Measurements from ENCODE around the gene SGCD.
"Not testable (repeated sequence)": the region's sequence is repeated elsewhere in the genome, so short reads cannot be mapped to it uniquely, and the experiment has no call there.

The SGCD gene

GRCh38 chr5:156582193-156582598, 255.2 kb downstream of the SGCD start:
- DNase-seq (ENCODE audit: low spot score): no peak

GRCh38 chr5:156584871-156585270, 257.9 kb downstream of the SGCD start:
- DNase-seq (ENCODE audit: low spot score): no peak

GRCh38 chr5:156585999-156586398, 259.0 kb downstream of the SGCD start:
- no peak for DNase-seq (ENCODE audit: low spot score)

- no peak for DNase-seq (ENCODE audit: low spot score)
Measured at GRCh38 chr5:156587012-156587411, 260.0 kb downstream of the SGCD start.

- DNase-seq (ENCODE audit: low spot score): no peak
Measured at GRCh38 chr5:156588306-156588705, 261.3 kb downstream of the SGCD start.

- no peak for DNase-seq (ENCODE audit: low spot score)
Measured at GRCh38 chr5:156589104-156589945, 262.4 kb downstream of the SGCD start.

- no peak for DNase-seq (ENCODE audit: low spot score)
Measured at GRCh38 chr5:156589946-156590216, 262.9 kb downstream of the SGCD start.

GRCh38 chr5:156590978-156591377, 264.0 kb downstream of the SGCD start:
- DNase-seq (ENCODE audit: low spot score): no peak

GRCh38 chr5:156591631-156592030, 264.7 kb downstream of the SGCD start:
- DNase-seq (ENCODE audit: low spot score): no peak

- no peak for DNase-seq (ENCODE audit: low spot score)
Measured at GRCh38 chr5:156593546-156593945, 266.6 kb downstream of the SGCD start.

- DNase-seq (ENCODE audit: low spot score): no peak
Measured at GRCh38 chr5:156594406-156594805, 267.4 kb downstream of the SGCD start.

- DNase-seq (ENCODE audit: low spot score): no peak
Measured at GRCh38 chr5:156595132-156595787, 268.3 kb downstream of the SGCD start.

GRCh38 chr5:156597276-156597675, 270.3 kb downstream of the SGCD start:
- DNase-seq (ENCODE audit: low spot score): no peak

GRCh38 chr5:156598964-156599363, 272.0 kb downstream of the SGCD start:
- no peak for DNase-seq (ENCODE audit: low spot score)

- not testable (repeated sequence) for DNase-seq (ENCODE audit: low spot score)
Measured at GRCh38 chr5:156610582-156610981, 283.6 kb downstream of the SGCD start.

GRCh38 chr5:156615901-156616300, 288.9 kb downstream of the SGCD start:
- no peak for DNase-seq (ENCODE audit: low spot score)

GRCh38 chr5:156617426-156617825, 290.5 kb downstream of the SGCD start:
- DNase-seq (ENCODE audit: low spot score): no peak

- no peak for DNase-seq (ENCODE audit: low spot score)
Measured at GRCh38 chr5:156618601-156619000, 291.6 kb downstream of the SGCD start.

- DNase-seq (ENCODE audit: low spot score): no peak
Measured at GRCh38 chr5:156621719-156622118, 294.8 kb downstream of the SGCD start.

GRCh38 chr5:156623381-156624040, 296.5 kb downstream of the SGCD start:
- no peak for DNase-seq (ENCODE audit: low spot score)

GRCh38 chr5:156624686-156625085, 297.7 kb downstream of the SGCD start:
- DNase-seq (ENCODE audit: low spot score): no peak

GRCh38 chr5:156628421-156628820, 301.5 kb downstream of the SGCD start:
- no peak for DNase-seq (ENCODE audit: low spot score)

GRCh38 chr5:156631005-156631404, 304.0 kb downstream of the SGCD start:
- no peak for DNase-seq (ENCODE audit: low spot score)
